D721Med (cell line): Measurements from ENCODE around the gene INPP5A.
"Not testable (repeated sequence)": the region's sequence is repeated elsewhere in the genome, so short reads cannot be mapped to it uniquely, and the experiment has no call there.

Source experiments
- DNase-seq: peaks from one replicate; pipeline ENCODE4 v3.0.0; 2011; ENCODE audit warnings: low spot score; ENCODE audit not compliant: insufficient read length
- FAIRE-seq: peaks from 2 replicates; lab custom pipeline; 2011; peaks lifted over from hg19 to GRCh38; lab: Jason Lieb, UNC
- TF ChIP-seq, protein P1 (sequence below): IDR thresholded peaks from 2 replicates; pipeline ENCODE4 v1.5.1; 2012; ENCODE audit warnings: mild to moderate bottlenecking, control low read depth; ENCODE audit not compliant: insufficient read depth; ENCODE audit errors: missing control alignments

The INPP5A gene

DNA sequence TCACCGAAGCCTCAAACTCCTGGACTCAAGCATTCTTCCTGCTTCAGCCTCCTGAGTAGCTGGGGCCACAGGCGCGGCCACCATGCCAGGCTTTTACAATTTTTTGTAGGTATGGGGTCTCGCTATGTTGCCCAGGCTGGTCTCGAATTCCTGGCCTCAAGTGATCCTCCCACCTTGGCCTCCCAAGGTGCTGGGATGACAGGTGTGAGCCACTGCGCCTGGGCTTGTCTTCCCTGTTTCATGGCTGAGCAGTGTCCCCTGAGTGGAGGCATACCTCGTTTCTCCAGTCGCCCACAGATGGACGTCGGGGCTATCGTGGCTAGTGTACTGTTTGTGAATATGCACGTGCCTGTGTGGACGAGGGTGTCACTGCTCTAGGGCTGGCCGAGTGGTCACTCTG, 11.3 kb downstream of the INPP5A start:
- DNase-seq (no peak), FAIRE-seq (no peak)
- TF ChIP-seq, protein P1, sequence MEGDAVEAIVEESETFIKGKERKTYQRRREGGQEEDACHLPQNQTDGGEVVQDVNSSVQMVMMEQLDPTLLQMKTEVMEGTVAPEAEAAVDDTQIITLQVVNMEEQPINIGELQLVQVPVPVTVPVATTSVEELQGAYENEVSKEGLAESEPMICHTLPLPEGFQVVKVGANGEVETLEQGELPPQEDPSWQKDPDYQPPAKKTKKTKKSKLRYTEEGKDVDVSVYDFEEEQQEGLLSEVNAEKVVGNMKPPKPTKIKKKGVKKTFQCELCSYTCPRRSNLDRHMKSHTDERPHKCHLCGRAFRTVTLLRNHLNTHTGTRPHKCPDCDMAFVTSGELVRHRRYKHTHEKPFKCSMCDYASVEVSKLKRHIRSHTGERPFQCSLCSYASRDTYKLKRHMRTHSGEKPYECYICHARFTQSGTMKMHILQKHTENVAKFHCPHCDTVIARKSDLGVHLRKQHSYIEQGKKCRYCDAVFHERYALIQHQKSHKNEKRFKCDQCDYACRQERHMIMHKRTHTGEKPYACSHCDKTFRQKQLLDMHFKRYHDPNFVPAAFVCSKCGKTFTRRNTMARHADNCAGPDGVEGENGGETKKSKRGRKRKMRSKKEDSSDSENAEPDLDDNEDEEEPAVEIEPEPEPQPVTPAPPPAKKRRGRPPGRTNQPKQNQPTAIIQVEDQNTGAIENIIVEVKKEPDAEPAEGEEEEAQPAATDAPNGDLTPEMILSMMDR, result no peak

DNA sequence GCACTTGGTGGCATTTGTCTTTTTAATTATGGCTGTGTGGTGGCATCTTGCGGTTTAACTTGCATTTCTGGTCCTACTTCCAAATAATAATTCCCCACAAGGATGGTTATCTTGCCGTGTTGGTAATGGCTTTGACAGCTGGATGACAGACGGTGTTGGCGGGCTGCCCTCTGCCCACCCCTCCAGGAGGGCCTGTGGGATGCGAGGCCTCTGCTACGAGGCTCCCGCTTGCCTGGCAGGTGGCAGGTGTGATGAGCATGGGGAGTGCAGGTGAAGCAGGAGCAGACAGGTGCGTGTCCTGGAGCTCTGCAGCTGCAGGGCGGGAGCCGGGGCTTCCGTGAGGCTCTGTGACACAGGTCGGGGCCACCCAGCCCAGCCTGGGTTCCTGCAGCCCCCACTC, 11.8 kb downstream of the INPP5A start:
- FAIRE-seq, result no peak
- TF ChIP-seq, protein P1, result no peak
- DNase-seq, result no peak

DNA sequence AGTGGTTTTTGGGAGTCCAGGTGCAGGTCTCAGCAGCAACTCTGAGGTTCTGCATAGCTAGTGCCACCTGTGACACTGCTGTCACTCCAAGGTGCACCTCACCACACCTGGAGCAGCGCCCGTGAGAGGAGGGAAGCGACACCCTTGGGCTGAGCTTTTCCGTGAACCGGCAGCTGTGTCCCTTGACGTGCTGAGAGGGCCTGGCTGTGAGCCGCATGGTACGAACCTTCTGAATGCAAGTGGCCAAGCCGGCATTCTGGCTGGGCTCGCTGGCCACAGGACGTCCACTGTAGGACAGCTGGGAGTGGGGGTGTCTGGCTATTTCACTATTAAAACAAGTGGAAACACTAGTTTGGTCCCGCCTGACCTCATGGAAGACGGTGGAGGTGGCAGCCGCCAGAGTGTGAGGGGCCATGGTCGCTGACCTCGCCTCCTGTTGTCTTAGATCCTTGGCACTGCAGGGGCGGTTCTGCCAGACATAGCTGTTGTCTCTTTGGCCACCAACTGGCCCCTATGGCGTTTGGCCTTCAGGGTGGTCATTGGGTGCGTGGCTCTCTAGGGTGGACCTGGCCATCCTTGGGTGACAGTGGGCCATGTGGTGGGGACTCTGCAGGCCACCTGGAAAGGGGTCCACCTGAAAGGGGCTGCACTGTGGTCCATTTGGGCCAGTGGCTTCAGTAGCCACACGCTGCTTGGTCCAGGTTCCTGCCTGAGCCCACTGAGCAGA, 12.9 kb downstream of the INPP5A start:
- DNase-seq (no peak), FAIRE-seq (no peak)
- TF ChIP-seq, protein P1, result no peak

DNA sequence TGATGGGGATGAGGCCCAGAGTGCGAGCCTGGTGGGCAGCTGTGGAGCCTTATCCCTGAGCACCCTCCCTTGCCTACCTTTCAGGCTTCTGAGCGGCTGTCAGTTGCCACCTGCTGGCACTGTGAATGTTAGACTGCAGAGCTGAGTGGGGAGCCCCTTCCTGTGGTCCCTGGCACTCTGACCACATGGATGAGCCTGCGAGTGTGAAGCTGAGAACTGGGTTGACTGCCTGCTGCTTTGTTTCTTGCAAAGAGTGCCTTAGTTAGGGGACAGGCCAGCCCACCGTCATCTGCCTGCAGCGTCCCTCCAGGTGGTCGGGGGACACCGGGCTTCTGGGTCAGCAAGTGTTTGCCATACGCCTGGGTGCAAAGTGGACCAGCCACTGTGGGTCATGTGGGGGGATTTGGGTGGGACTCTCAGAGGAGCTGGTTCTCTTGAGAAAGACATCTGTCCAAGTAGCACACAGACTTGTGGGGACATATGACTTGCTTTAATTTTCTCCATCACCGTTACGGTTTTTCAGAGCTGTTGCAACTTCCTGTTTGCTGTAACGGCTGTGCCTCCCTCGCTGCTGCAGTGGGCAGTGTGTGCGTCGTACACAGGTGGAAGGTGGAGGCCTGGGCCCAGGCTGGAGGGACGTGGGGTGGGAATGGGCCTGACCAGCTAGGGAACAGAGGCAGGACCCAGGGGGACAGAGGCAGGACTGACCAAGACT, 13.7 kb downstream of the INPP5A start:
- no peak for FAIRE-seq
- no peak for DNase-seq
- TF ChIP-seq, protein P1, result no peak

DNA sequence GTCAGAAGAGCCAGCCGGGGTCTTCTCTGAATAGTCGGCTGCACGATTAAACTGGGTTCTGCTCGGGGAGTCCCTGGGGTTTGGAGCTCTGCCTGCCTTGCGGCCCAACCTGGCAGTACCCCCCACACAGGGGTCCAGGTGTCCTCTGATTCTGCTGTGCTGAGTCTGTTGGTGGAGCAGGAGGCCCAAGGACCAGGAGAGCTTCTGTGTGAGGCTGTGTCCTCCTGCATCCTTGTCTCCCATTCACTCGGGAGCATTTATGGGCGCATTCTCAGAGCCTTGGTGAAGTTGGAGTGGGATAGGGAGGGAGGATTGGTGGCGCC, 14.2 kb downstream of the INPP5A start:
- TF ChIP-seq, protein P1, result no peak
- DNase-seq (no peak), FAIRE-seq (no peak)

DNA sequence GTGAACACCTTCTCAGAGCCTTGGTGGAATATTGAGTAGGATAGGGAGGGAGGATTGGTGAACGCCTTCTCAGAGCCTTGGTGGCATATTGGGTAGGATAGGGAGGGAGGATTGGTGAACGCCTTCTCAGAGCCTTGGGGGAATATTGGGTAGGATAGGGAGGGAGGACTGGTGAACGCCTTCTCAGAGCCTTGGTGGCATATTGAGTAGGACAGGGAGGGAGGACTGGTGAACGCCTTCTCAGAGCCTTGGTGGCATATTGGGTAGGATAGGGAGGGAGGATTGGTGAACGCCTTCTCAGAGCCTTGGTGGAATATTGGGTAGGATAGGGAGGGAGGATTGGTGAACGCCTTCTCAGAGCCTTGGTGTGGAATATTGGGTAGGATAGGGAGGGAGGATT, 15.0 kb downstream of the INPP5A start:
- DNase-seq, FAIRE-seq: not testable (repeated sequence)

DNA sequence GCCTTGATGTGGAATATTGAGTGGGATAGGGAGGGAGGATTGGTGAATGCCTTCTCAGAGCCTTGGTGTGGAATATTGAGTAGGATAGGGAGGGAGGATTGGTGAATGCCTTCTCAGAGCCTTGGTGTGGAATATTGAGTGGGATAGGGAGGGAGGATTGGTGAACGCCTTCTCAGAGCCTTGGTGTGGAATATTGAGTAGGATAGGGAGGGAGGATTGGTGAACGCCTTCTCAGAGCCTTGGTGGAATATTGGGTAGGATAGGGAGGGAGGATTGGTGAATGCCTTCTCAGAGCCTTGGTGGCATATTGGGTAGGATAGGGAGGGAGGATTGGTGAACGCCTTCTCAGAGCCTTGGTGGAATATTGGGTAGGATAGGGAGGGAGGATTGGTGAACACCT, 16.0 kb downstream of the INPP5A start:
- not testable (repeated sequence) for FAIRE-seq, DNase-seq

DNA sequence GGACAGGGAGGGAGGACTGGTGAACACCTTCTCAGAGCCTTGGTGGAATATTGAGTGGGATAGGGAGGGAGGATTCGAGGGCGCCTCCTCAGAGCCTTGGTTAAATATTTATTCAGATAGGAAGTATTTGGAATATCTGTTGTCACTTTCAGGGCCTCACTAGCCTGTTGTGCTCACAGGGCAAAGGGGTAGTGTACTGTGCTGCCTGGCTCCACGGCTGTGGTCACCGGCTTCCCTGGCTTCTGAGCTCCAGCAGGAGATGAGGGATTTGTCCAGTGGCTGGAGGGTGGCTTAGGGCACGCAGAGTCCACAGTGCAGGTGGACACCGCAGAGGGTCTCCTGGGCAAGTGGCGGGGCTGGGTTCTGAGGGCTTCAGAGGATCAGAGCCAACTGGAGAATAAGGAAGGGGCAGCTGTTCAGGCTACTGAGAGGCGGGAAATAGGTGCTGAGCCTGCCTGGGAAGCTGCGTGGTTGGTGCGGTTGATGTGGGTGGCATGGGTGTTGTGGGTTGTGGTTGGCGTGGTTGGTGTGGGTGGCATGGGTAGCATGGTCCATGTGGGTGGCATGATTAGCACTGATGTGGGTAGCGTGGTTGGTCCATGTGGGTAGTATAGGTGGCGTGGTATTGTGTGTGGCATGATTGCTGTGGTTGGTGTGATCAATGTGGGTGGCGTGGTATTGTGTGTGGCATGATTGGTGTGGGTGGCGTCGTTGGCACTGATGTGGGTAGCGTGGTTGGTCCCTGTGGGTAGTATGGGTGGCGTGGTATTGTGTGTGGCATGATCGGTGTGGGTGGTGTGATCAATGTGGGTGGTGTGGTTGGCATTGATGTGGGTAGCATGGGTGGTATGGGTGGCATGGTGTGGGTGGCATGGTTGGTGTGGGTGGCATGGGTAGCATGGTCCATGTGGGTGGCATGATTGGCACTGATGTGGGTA, 16.7 kb downstream of the INPP5A start:
- no peak for DNase-seq
- TF ChIP-seq, protein P1, result no peak
- FAIRE-seq, result no peak
